Activated CD8-positive, alpha-beta memory T cell treated with anti-CD3 and anti-CD28 coated beads for 36 hours (primary cell): ENCODE results near the gene ARID1B. TPM values are rescaled to one million over a fixed set of nuclear protein-coding genes. Genes with fewer than 3 reads are reported as not detected.

ENCODE experiments used
- CTCF ChIA-PET: fragments of 350-600 bp; sonication (Branson Sonifier 250); formaldehyde crosslinking; loops from one replicate; lab custom pipeline; 2021; ENCODE audit warnings: antibody characterized with exemption; lab: Charles Lee
- POLR2A ChIA-PET: fragments of 350-600 bp; sonication (Branson Sonifier 250); formaldehyde crosslinking; loops from one replicate; lab custom pipeline; 2021; ENCODE audit warnings: antibody characterized with exemption; lab: Charles Lee
- total RNA-seq, 2 experiments: library from RNA; stranded (reverse); gene quantifications; one replicate each; pipeline ENCODE4 v1.2.3, GENCODE V29; 2021

ARID1B gene
- total RNA-seq, 2 experiments from 2014 or later: 48.4 to 49.5 TPM

- POLR2A ChIA-PET: interaction anchor here (0.6 kb wide), 1 partner anchor 155 kb away, joined by 5 read pairs; no protein-coding TSS in a partner anchor
- CTCF ChIA-PET: interaction anchor here (0.6 to 1.4 kb wide), 3 partner anchors 10 to 532 kb away, joined by 3 to 5 read pairs (median 3); no protein-coding TSS in a partner anchor
These were observed 10.7 kb downstream of the ARID1B start for GRCh38 chr6:156787569-156788492.

GRCh38 chr6:156789081-156789943 lies 12.1 kb downstream of the ARID1B start:
- CTCF ChIA-PET: no interaction called here

GRCh38 chr6:156790711-156791319 lies 13.6 kb downstream of the ARID1B start:
- CTCF ChIA-PET: no interaction called here
- POLR2A ChIA-PET: no interaction called here

More at GRCh38 chr6:156789081-156789943, 12.1 kb downstream of the ARID1B start:
- POLR2A ChIA-PET: no interaction called here

- CTCF ChIA-PET: no interaction called here
These were observed 14.2 kb downstream of the ARID1B start for GRCh38 chr6:156791320-156791850.

GRCh38 chr6:156793200-156793599 lies 16.0 kb downstream of the ARID1B start:
- CTCF ChIA-PET: no interaction called here
- POLR2A ChIA-PET: no interaction called here

More at GRCh38 chr6:156791320-156791850, 14.2 kb downstream of the ARID1B start:
- POLR2A ChIA-PET: no interaction called here

- ChIA-PET CTCF (interaction anchor here (0.7 kb wide), 2 partner anchors 125 to 214 kb away, joined by 4 to 5 read pairs; no protein-coding TSS in a partner anchor), POLR2A (no interaction called here)
These were observed 17.6 kb downstream of the ARID1B start for GRCh38 chr6:156794546-156795354.

- POLR2A ChIA-PET: no interaction called here
- CTCF ChIA-PET: no interaction called here
These were observed 18.6 kb downstream of the ARID1B start for GRCh38 chr6:156795825-156796224.

- ChIA-PET POLR2A (no interaction called here), CTCF (no interaction called here)
These were observed 19.4 kb downstream of the ARID1B start for GRCh38 chr6:156796627-156797026.

- POLR2A ChIA-PET: no interaction called here
These were observed 20.9 kb downstream of the ARID1B start for GRCh38 chr6:156797901-156798735.

GRCh38 chr6:156801712-156802111 lies 24.5 kb downstream of the ARID1B start:
- CTCF ChIA-PET: interaction anchor here (0.6 kb wide), 1 partner anchor 131 kb away, joined by 3 read pairs; no protein-coding TSS in a partner anchor
- POLR2A ChIA-PET: no interaction called here

More at GRCh38 chr6:156797901-156798735, 20.9 kb downstream of the ARID1B start:
- CTCF ChIA-PET: interaction anchor here (1.0 kb wide), 1 partner anchor 11 kb away, joined by 3 read pairs; no protein-coding TSS in a partner anchor

GRCh38 chr6:156803353-156803752 lies 26.2 kb downstream of the ARID1B start:
- ChIA-PET CTCF (no interaction called here), POLR2A (no interaction called here)

- ChIA-PET POLR2A (no interaction called here), CTCF (interaction anchor here (0.6 kb wide), 1 partner anchor 370 kb away, joined by 5 read pairs; no protein-coding TSS in a partner anchor)
These were observed 27.2 kb downstream of the ARID1B start for GRCh38 chr6:156804402-156804801.

GRCh38 chr6:156806155-156806554 lies 29.0 kb downstream of the ARID1B start:
- CTCF ChIA-PET: interaction anchor here (0.6 kb wide), 1 partner anchor 180 kb away, joined by 4 read pairs; no protein-coding TSS in a partner anchor
- POLR2A ChIA-PET: no interaction called here

- CTCF ChIA-PET: no interaction called here
These were observed 29.9 kb downstream of the ARID1B start for GRCh38 chr6:156807028-156807427.

GRCh38 chr6:156807795-156808194 lies 30.6 kb downstream of the ARID1B start:
- ChIA-PET CTCF (no interaction called here), POLR2A (no interaction called here)

More at GRCh38 chr6:156807028-156807427, 29.9 kb downstream of the ARID1B start:
- POLR2A ChIA-PET: interaction anchor here (0.6 to 0.9 kb wide), 3 partner anchors 27 to 125 kb away, joined by 3 to 5 read pairs (median 5); no protein-coding TSS in a partner anchor

- POLR2A ChIA-PET: no interaction called here
- CTCF ChIA-PET: no interaction called here
These were observed 31.1 kb downstream of the ARID1B start for GRCh38 chr6:156808287-156808686.

- CTCF ChIA-PET: no interaction called here
- POLR2A ChIA-PET: no interaction called here
These were observed 31.9 kb downstream of the ARID1B start for GRCh38 chr6:156809034-156809433.
